ENCODE measurements around the gene CAD.

DNA sequence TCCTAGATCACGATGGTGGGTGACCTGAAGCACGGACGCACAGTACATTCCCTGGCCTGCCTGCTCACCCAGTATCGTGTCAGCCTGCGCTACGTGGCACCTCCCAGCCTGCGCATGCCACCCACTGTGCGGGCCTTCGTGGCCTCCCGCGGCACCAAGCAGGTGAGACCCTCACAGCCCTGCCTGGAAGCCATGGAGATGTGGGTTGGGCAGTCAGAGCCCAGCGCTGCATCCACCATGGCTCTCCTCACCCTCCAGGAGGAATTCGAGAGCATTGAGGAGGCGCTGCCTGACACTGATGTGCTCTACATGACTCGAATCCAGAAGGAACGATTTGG is 25.4 kb downstream of the CAD start:
- TF ChIP-seq POLR2AphosphoS5 (IDR thresholded peaks at IDR 0.05) = no peak
- TF ChIP-seq, protein P1, sequence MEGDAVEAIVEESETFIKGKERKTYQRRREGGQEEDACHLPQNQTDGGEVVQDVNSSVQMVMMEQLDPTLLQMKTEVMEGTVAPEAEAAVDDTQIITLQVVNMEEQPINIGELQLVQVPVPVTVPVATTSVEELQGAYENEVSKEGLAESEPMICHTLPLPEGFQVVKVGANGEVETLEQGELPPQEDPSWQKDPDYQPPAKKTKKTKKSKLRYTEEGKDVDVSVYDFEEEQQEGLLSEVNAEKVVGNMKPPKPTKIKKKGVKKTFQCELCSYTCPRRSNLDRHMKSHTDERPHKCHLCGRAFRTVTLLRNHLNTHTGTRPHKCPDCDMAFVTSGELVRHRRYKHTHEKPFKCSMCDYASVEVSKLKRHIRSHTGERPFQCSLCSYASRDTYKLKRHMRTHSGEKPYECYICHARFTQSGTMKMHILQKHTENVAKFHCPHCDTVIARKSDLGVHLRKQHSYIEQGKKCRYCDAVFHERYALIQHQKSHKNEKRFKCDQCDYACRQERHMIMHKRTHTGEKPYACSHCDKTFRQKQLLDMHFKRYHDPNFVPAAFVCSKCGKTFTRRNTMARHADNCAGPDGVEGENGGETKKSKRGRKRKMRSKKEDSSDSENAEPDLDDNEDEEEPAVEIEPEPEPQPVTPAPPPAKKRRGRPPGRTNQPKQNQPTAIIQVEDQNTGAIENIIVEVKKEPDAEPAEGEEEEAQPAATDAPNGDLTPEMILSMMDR (IDR thresholded peaks at IDR 0.05) = no peak
